ENCODE data around the gene SNTA1.
"Not testable (repeated sequence)": the region's sequence is repeated elsewhere in the genome, so short reads cannot be mapped to it uniquely, and the experiment has no call there.

Gene SNTA1

DNA sequence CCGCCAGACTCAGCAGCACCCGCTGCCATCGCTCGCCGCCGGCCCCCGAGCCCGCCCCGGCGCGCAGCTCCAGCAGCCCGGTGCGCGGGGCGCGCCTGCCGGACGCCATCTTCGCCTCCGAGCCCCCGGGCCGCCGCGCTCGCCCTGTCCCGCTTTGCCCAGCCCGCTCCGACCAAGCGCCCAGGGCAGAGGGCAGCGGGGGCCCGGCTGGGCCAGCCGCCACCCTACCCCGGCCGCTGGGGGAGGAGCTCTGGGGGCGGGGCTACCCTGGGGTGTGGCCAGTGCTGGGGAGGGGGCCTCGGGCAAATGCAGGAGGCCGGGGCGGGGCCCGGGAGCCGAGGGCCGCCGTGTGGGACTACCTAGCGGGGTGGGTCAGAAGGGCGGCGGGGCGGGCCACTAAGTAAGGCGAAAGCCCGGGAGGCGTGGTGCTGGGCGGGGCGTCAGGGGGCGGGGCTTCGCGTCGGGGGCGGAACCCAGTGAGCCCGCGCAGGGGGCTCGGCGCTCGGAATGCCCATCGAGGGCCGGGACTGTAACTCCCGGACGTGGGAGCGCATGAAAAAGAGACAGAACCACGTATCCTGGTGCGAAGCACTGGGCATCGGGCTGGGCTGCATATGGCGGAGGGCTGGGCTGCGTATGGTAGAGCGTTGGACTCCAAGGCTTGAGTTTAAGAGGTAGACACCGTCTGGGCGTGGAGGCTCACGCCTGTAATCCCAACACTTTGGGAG is at the start of gene SNTA1:
Gene SNTA1, minus strand, starts transcription at position 252 of the 728 bp plus-strand sequence. Its CDS starts 143 bp downstream, at position 109.
- peak; percentile 93 for DNase-seq (ENCODE audit: low spot score)

DNA sequence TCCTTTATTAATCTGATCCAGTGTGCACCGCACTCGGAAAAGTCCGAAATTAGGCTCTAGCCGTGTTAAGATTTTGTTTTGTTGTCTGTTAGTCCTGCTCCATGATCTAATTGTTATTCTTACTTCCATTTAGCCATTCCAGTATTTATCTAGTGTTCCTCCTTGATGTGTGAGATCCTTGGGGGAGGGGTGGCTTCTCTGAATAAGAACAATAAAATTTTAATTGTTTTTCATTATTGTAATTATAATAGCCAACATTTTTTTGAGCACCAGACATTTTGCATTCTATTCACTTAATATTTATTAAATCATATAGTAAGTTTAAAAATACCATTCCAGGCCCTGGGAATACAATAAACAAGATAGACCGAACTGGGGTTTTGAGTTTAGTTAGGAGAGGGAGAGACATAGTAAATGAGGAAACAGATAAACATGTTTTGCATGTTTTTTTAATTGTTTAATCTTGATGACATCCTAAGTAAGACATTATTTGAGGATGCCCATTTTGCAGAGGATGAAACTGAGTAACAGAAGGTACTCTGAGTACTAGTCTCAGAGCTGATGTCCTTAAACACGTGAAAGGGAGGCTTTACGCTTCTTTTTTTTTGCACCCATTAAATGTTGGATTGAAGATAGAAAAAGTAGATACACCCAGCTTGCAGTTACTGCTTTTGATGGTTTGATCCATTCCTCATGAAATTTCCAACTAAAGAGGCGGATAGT is 47.5 kb upstream of the SNTA1 start:
- no peak for DNase-seq (ENCODE audit: low spot score)

DNA sequence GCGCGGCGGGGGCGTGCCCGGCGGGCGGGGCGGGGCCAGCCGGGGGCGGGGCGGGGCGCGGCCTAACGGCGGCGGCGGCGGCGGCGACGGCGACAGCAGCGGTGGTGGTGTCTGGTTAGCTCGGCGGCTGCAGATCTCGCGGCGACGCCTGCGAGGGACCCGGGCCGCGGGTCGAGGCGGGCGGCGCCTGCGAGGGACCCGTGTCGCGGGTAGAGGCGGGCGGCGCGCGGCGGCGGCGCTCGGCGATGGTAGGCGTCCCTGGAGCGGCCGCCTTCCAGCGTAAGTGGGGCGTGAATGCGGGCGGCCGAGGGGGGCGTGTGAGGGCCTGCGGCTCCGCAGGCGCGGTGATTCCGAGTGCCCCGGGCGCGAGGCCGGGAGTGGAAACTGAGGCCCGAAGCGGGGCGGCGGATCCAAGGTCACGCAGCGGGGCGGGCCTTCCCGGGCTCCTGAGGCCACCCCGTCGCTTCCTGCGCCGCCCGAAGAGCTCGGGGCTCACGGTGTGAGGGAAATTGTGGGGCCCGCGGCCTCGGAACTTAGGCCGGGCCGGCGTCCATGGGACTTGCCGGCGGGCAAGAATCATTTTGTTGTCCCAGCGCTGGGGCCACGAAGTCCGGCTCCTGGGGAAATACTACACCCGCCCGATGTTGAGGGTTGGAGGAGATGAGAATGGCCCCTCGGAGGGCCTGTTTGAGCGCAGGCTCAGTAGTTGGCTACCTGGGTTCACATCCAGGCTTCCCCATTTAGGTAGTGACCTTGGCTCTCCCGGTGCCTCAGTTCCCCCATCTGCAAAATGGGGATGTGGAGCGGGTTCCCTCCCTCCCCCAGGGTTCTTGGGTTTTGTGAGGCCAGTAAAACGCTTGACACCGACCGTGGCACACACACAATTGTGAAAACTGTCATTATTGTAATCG is 46.7 kb upstream of the SNTA1 start, which contains the start of gene CBFA2T2:
Gene CBFA2T2, plus strand, starts transcription at position 74 of the 911 bp plus-strand sequence. Its CDS starts 172 bp downstream, at position 246.
- DNase-seq (ENCODE audit: low spot score): peak; percentile 58

GRCh38 chr20:33489495-33490022 is 46.0 kb upstream of the SNTA1 start:
- peak; percentile 99 for DNase-seq (ENCODE audit: low spot score)

DNA sequence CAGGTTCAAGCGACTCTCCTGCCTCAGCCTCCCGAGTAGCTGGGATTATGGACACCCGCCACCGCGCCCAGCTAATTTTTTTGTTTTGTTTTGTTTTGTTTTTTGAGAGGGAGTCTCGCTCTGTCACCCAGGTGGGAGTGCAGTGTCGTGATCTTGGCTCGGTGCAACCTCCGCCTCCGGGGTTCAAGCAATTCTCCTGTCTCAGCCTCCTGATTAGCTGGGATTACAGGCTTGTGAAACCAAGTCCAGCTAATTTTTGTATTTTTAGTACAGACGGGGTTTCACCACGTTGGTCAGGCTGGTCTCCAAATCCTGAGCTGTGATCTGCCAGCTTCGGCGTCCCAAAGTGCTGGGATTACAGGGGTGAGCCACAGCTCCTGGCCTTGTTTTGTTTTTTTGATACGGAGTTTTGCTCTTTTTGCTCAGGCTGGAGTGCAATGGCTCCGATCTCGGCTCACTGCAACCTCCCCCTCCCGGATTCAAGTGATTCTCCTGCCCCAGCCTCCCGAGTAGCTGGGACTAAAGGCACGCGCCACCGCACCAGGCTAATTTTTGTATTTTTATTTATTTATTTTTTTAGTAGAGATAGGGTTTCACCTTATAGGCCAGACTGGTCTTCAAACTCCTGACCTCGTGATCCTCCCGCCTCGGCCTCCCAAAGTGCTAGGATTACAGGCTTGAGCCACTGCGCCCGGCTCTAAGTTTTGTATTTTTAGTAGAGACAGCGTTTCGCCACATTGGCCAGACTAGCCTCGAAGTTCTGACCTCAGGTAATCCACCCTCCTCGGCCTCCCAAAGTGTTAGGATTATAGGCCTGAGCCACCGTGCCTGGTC is 45.3 kb upstream of the SNTA1 start:
- not testable (repeated sequence) for DNase-seq (ENCODE audit: low spot score)

DNA sequence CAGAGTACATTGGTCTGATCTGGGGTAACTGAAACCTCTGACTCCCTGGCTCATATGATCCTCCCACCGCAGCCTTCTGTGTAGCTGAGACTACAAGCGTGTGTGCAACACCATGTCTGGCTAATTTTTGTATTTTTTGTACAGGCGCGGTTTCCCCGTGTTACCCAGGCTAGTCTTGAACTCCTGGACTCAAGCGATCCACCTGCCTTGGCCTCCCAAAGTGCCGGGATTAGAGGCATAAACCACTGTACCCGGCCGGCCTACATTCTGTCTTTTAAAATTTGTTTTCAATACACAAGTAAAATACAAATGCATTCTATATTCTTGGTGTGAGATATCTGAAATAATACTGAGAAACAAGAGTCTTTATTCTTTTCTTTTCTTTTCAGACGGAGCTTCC is 44.6 kb upstream of the SNTA1 start:
- DNase-seq (ENCODE audit: low spot score): no peak

DNA sequence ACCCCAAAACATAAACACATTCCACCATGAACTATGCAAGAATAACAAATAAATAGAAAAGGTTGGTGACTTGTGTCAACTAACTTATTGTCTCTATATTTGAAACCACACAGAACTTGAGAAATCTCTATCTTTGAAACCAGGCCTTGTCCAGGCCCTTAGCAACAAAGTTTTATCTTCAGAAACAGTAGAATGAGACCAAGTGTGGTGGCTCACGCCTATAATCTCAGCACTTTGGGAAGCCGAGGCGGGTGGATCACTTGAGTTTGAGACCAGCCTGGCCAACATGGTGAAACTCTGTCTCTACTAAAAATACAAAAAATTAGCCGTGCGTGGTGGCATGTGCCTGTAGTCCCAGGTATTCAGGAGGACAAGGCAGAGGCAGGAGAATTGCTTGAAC is 39.6 kb upstream of the SNTA1 start:
- not testable (repeated sequence) for DNase-seq (ENCODE audit: low spot score)

GRCh38 chr20:33482581-33482980 is 39.0 kb upstream of the SNTA1 start:
- no peak for DNase-seq (ENCODE audit: low spot score)

GRCh38 chr20:33481431-33481941 is 37.9 kb upstream of the SNTA1 start:
- DNase-seq (ENCODE audit: low spot score): no peak

GRCh38 chr20:33480048-33480447 is 36.5 kb upstream of the SNTA1 start:
- DNase-seq (ENCODE audit: low spot score): no peak

GRCh38 chr20:33477386-33478234 is 34.0 kb upstream of the SNTA1 start:
- peak; percentile 49 for DNase-seq (ENCODE audit: low spot score)

DNA sequence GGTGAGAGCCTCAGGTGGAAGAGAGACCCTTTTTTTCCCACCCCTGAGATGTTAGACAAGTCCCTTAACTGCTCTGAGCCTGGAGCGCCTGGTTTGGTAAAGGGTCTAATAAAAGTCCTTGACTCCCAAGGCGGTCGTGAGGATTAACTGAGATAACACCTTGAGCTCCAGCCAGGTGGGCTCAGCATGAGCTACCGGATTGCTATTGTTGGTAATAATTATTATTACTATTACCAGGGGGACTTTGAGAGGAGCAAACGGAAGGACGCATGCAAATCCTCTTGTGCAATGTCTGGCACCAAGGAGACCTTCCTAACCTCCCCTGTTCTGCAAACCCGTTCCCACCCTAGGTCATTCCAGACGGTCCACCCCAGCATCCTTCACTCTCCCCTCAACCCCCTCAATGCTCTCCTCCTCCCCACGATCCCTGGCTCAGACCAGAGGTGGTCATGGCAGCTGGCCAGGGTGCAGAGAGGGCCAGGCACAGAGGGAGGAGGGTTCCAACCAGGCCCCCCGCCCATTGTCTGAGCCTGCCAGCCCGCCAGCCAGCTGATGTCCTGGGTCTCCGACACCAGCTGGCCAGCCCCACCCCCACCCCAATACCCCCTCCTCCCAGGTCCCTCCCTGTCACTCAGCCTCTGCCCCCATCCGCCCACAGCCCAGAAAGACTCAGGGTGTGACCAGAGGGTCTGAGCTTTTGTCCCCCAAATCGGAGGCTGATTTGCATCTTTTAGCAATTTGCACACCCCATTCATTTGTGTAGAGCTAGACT is 32.0 kb upstream of the SNTA1 start:
- DNase-seq (ENCODE audit: low spot score): no peak

- DNase-seq (ENCODE audit: low spot score): no peak
Measured at GRCh38 chr20:33474963-33475362, 31.4 kb upstream of the SNTA1 start.

DNA sequence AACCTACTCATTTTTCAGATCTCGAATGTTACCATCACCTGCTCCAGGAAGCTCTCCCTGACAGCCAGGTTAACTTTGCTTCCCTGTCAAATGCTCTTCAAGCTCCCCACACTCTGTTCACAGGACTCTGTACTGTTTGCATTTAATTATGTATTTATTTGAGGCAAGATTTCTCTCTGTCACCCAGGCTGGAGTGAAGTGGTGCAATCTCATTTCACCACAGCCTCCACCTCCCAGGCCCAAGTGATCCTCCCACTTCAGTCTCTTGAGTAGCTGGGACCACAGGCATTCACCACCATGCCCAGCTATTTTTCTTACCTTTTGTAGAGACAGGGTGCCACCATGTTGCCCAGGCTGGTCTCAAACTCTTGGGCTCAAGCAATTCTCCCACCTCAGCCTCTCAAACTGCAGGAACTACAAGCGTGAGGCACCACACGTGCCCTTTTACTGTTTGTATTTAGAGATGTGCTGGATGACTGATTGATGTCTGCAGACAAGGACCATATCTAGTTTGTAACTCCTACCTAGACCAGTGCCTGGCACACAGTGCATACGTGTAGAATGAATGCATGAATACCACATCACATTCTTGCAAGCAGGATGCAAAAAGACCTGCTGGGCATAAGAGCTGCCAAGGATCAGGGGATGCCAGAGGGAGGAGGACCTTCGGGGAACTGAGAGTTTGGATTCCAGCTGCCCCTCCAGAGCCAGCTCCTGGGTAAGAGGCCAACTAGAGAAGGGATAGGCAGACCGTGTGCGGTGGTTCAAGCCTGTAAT is 30.7 kb upstream of the SNTA1 start:
- no peak for DNase-seq (ENCODE audit: low spot score)

- DNase-seq (ENCODE audit: low spot score): no peak
Measured at GRCh38 chr20:33472868-33473435, 29.4 kb upstream of the SNTA1 start.

DNA sequence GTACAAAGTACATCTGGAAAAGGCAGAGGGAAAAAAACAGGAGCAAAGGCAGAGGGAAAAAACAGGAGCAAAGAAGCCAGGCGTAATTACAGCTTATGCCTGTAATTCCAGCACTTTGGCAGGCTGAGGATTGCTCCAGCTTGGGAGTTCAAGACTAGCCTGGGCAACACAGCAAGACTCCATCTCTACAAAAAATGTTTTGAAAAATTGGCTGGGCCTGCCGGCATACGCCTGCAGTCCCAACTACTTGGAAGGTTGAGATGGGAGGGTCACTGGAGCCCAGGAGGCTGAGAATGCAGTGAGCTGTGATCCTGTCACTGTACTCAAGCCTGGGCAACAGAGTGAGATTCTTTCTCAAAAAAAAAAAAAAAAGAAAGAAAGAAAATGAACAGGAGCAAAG is 27.3 kb upstream of the SNTA1 start:
- DNase-seq (ENCODE audit: low spot score): no peak

DNA sequence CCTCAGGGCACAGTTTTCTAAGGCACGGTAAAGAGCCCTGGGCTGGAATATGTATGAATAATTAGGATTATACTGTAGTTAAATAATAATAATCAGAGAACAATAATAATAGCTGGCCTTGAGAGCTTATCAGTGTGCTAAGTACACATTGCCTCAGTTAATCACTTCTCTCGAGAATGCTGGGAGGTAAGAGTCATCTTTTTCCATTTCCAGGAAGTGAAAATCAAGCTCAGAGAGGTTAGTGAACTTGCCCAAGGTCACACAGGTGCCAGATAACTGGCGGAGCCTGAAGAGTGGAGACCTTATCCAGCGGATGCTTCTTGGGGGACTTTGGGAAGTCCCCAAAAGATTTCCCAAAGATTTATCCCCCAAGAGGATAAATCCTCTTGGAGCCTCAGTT is 26.9 kb upstream of the SNTA1 start:
- no peak for DNase-seq (ENCODE audit: low spot score)

- DNase-seq (ENCODE audit: low spot score): no peak
Measured at GRCh38 chr20:33466303-33466646, 22.7 kb upstream of the SNTA1 start.
